HEK293T (cell line): Measurements from ENCODE around the gene CDH26.

Source experiments
- CTCF ChIA-PET: fragments of 350-600 bp; formaldehyde crosslinking; extraction: SDS; loops from one replicate; lab custom pipeline; 2021; ENCODE audit warnings: antibody characterized with exemption, inconsistent platforms; lab: Yijun Ruan, JAX
- POLR2A ChIA-PET: fragments of 350-600 bp; formaldehyde crosslinking; extraction: SDS; loops from one replicate; lab custom pipeline; 2020; ENCODE audit warnings: antibody characterized with exemption, inconsistent platforms; lab: Yijun Ruan, JAX
- DNase-seq: peaks from one replicate; pipeline ENCODE4 v3.0.0; 2012; ENCODE audit warnings: mixed read lengths; ENCODE audit errors: extremely low spot score
- ARNT ChIP-seq: fragments of 450-650 bp; IDR thresholded peaks from 2 replicates; pipeline ENCODE4 v1.6.1; 2017; ENCODE audit warnings: mild to moderate bottlenecking
- BHLHE40 ChIP-seq: fragments of 450-650 bp; IDR thresholded peaks from 2 replicates; pipeline ENCODE4 v1.6.1; 2016; ENCODE audit warnings: mild to moderate bottlenecking, moderate library complexity, borderline replicate concordance
- CTBP1 ChIP-seq: fragments of 450-650 bp; IDR thresholded peaks from 2 replicates; pipeline ENCODE4 v1.6.1; 2016; ENCODE audit warnings: borderline replicate concordance
- ELF4 ChIP-seq: fragments of 450-650 bp; IDR thresholded peaks from 2 replicates; pipeline ENCODE4 v1.6.1; 2017; ENCODE audit warnings: antibody characterized with exemption
- FOXA1 ChIP-seq: fragments of 450-650 bp; IDR thresholded peaks from 2 replicates; pipeline ENCODE4 v1.6.1; 2016; ENCODE audit warnings: mild to moderate bottlenecking
- FOXK2 ChIP-seq: fragments of 450-650 bp; IDR thresholded peaks from 2 replicates; pipeline ENCODE4 v1.6.1; 2016; ENCODE audit warnings: mild to moderate bottlenecking
- FOXM1 ChIP-seq: fragments of 450-650 bp; IDR thresholded peaks from 2 replicates; pipeline ENCODE4 v1.6.1; 2017; ENCODE audit warnings: mild to moderate bottlenecking, borderline replicate concordance
- HDGF ChIP-seq: fragments of 450-650 bp; IDR thresholded peaks from 2 replicates; pipeline ENCODE4 v1.6.1; 2017; ENCODE audit warnings: antibody characterized with exemption, borderline replicate concordance
- L3MBTL2 ChIP-seq: fragments of 450-650 bp; conservative IDR thresholded peaks from 2 replicates; pipeline ENCODE4 v1.6.1; 2016; ENCODE audit warnings: mild to moderate bottlenecking
- LEF1 ChIP-seq: fragments of 450-650 bp; IDR thresholded peaks from 2 replicates; pipeline ENCODE4 v1.6.1; 2017; ENCODE audit warnings: mild to moderate bottlenecking, borderline replicate concordance
- NFRKB ChIP-seq: fragments of 450-650 bp; IDR thresholded peaks from 2 replicates; pipeline ENCODE4 v1.6.1; 2016; ENCODE audit warnings: mild to moderate bottlenecking, moderate library complexity
- PKNOX1 ChIP-seq: fragments of 450-650 bp; IDR thresholded peaks from 2 replicates; pipeline ENCODE4 v1.6.1; 2016
- SP1 ChIP-seq: fragments of 450-650 bp; IDR thresholded peaks from 2 replicates; pipeline ENCODE4 v1.6.1; 2017
- SUZ12 ChIP-seq: fragments of 450-650 bp; IDR thresholded peaks from 2 replicates; pipeline ENCODE4 v1.6.1; 2016; ENCODE audit warnings: mild to moderate bottlenecking
- TARDBP ChIP-seq: fragments of 450-650 bp; IDR thresholded peaks from 2 replicates; pipeline ENCODE4 v1.6.1; 2016
- ZNF384 ChIP-seq: fragments of 450-650 bp; IDR thresholded peaks from 2 replicates; pipeline ENCODE4 v1.6.1; 2016

Gene CDH26

GRCh38 chr20:59977086-59977485 is 18.9 kb downstream of the CDH26 start:
- ChIA-PET CTCF (no interaction called here), POLR2A (no interaction called here)
- TF ChIP-seq CTBP1 (no peak), FOXK2 (no peak), ZNF384 (no peak), LEF1 (no peak), NFRKB (no peak), HDGF (no peak), L3MBTL2 (no peak), PKNOX1 (no peak), SP1 (no peak), TARDBP (no peak), ELF4 (no peak)
- DNase-seq: no peak

- TF ChIP-seq NFRKB: no peak
- TF ChIP-seq SP1: no peak
- TF ChIP-seq PKNOX1: no peak
- no peak for TF ChIP-seq LEF1
- TF ChIP-seq HDGF: no peak
- TF ChIP-seq ARNT: no peak
- TF ChIP-seq TARDBP: no peak
- no peak for TF ChIP-seq FOXA1
- TF ChIP-seq ELF4: no peak
- TF ChIP-seq SUZ12: no peak
- TF ChIP-seq FOXM1: no peak
- TF ChIP-seq FOXK2: no peak
- no peak for TF ChIP-seq ZNF384
- CTCF ChIA-PET: no interaction called here
- POLR2A ChIA-PET: no interaction called here
- DNase-seq: no peak
These were observed 24.9 kb downstream of the CDH26 start for GRCh38 chr20:59983076-59983475.

- POLR2A ChIA-PET: no interaction called here
- TF ChIP-seq CTBP1 (no peak), BHLHE40 (no peak), TARDBP (no peak), HDGF (no peak), NFRKB (no peak), ELF4 (no peak), SUZ12 (no peak), LEF1 (no peak), SP1 (no peak), L3MBTL2 (no peak), ARNT (no peak), FOXM1 (no peak), FOXK2 (no peak), PKNOX1 (no peak), ZNF384 (no peak), FOXA1 (no peak)
- DNase-seq: no peak
- CTCF ChIA-PET: no interaction called here
These were observed 26.3 kb downstream of the CDH26 start for GRCh38 chr20:59984541-59984940.

- ChIA-PET POLR2A (no interaction called here), CTCF (no interaction called here)
- no peak for DNase-seq
- no peak for TF ChIP-seq BHLHE40
- no peak for TF ChIP-seq SUZ12
- TF ChIP-seq FOXK2: no peak
- TF ChIP-seq HDGF: no peak
These were observed 26.9 kb downstream of the CDH26 start for GRCh38 chr20:59985164-59985563.

GRCh38 chr20:59985864-59986263 is 27.6 kb downstream of the CDH26 start:
- no peak for TF ChIP-seq SP1
- TF ChIP-seq ARNT: no peak
- TF ChIP-seq FOXA1: no peak
- TF ChIP-seq FOXM1: no peak
- no peak for TF ChIP-seq NFRKB
- TF ChIP-seq PKNOX1: no peak
- no peak for TF ChIP-seq ELF4
- TF ChIP-seq L3MBTL2: no peak
- TF ChIP-seq HDGF: no peak
- POLR2A ChIA-PET: no interaction called here
- CTCF ChIA-PET: interaction anchor here (0.7 kb wide), 1 partner anchor 37 kb away, joined by 3 read pairs; no protein-coding TSS in a partner anchor
- no peak for DNase-seq

GRCh38 chr20:59987135-59987534 is 28.9 kb downstream of the CDH26 start:
- ChIA-PET CTCF (no interaction called here), POLR2A (no interaction called here)
- DNase-seq: no peak
- no peak for TF ChIP-seq CTBP1
- no peak for TF ChIP-seq SUZ12
- no peak for TF ChIP-seq PKNOX1
- TF ChIP-seq SP1: no peak
- TF ChIP-seq ELF4: no peak
- no peak for TF ChIP-seq ZNF384
- TF ChIP-seq NFRKB: no peak
- TF ChIP-seq LEF1: no peak
- no peak for TF ChIP-seq FOXK2
- TF ChIP-seq BHLHE40: no peak
- TF ChIP-seq ARNT: no peak
- no peak for TF ChIP-seq TARDBP
- no peak for TF ChIP-seq FOXA1
- TF ChIP-seq L3MBTL2: no peak
- no peak for TF ChIP-seq FOXM1
- no peak for TF ChIP-seq HDGF
